Measurements from ENCODE around the gene INSM1.
"Not testable (repeated sequence)": the region's sequence is repeated elsewhere in the genome, so short reads cannot be mapped to it uniquely, and the experiment has no call there.

INSM1 gene

DNA sequence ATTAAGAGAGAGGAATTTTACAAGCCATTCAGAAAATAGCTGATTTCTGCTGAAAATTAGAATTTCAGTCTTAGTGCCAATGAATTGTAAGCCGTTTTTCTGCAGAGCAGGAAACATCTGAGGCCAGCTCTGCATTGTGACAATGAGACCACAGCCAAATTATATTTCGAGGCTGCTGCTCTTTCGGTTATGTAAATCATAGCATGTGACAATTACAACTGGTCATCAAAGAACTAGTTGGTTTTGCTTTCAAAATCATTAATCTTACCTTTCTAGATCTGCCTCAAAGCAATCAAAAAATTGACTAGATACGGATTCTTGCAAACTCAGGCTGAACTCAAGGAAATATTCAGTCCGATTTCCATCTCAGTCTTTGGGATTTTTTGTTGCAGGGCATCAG is 33.4 kb upstream of the INSM1 start:
- Histone ChIP-seq H3K36me3 (ENCODE audit: control insufficient read depth in 1 of 2, insufficient read depth in 2 of 2, low read length in 2 of 2) (no peaks in the 10 kb centered on the region), H3K4me1 (ENCODE audit: control insufficient read depth in 1 of 2, insufficient read depth in 2 of 2, low read length in 2 of 2) (no peaks in the 10 kb centered on the region), H3K4me3 (ENCODE audit: low read depth in 1 of 2, low read length in 2 of 2) (no peak overlapping the region), H3K9ac (ENCODE audit: low read depth in 1 of 2, low read length in 2 of 2) (no peak overlapping the region), H3K27ac (ENCODE audit: low read depth, low read length) (no peak overlapping the region), H3K27me3 (ENCODE audit: control insufficient read depth in 1 of 2, insufficient read depth in 2 of 2, low read length in 2 of 2) (no peaks in the 10 kb centered on the region), H3K9me3 (ENCODE audit: control insufficient read depth in 1 of 2, low read length in 2 of 2) (no peaks in the 10 kb centered on the region)

DNA sequence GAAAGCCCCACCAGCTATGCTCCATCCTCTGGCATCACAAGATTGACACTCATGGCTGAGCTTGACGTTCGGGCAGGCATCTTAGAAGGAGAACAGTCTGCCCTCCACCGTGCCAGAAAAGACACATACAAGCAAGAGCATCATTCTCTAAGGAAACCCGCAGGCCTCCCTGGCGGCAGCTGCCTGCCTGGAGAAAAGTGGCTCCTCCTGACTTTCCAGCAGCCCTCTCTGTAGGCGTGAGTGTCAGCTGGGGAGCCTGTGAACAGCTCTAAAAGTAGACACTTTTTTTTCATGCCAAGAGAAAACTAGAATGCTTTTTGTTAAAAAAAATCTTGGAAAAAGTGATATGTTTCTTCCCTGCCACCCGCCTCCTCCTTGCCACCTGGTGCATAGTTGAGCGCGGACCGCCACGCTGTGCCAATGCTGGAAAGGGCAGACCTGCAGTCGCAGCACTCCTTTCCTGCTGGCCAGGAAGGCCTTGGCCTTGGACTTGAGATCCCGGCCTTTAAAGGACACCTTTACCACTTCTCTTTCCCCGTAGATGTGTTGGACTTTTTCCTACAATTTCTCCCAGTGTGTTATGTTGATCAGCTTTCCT is 29.7 kb upstream of the INSM1 start:
- Histone ChIP-seq H3K27me3 (ENCODE audit: control insufficient read depth in 1 of 2, insufficient read depth in 2 of 2, low read length in 2 of 2) (peaks cover 0 to 4% of the 10 kb centered on the region in 2 donors), H3K9me3 (ENCODE audit: control insufficient read depth in 1 of 2, low read length in 2 of 2) (no peaks in the 10 kb centered on the region), H3K27ac (ENCODE audit: low read depth, low read length) (no peak overlapping the region), H3K4me3 (ENCODE audit: low read depth in 1 of 2, low read length in 2 of 2) (no peak overlapping the region), H3K4me1 (ENCODE audit: control insufficient read depth in 1 of 2, insufficient read depth in 2 of 2, low read length in 2 of 2) (no peaks in the 10 kb centered on the region), H3K36me3 (ENCODE audit: control insufficient read depth in 1 of 2, insufficient read depth in 2 of 2, low read length in 2 of 2) (no peaks in the 10 kb centered on the region), H3K9ac (ENCODE audit: low read depth in 1 of 2, low read length in 2 of 2) (no peak overlapping the region)

- no peak overlapping the region for H3K4me3 ChIP-seq (ENCODE audit: low read depth in 1 of 2, low read length in 2 of 2)
- H3K27me3 ChIP-seq (ENCODE audit: control insufficient read depth in 1 of 2, insufficient read depth in 2 of 2, low read length in 2 of 2): peaks cover 0 to 4% of the 10 kb centered on the region in 2 donors
- no peak overlapping the region for H3K27ac ChIP-seq (ENCODE audit: low read depth, low read length)
- H3K4me1 ChIP-seq (ENCODE audit: control insufficient read depth in 1 of 2, insufficient read depth in 2 of 2, low read length in 2 of 2): no peaks in the 10 kb centered on the region
- H3K36me3 ChIP-seq (ENCODE audit: control insufficient read depth in 1 of 2, insufficient read depth in 2 of 2, low read length in 2 of 2): no peaks in the 10 kb centered on the region
- H3K9ac ChIP-seq (ENCODE audit: low read depth in 1 of 2, low read length in 2 of 2): no peak overlapping the region
- H3K9me3 ChIP-seq (ENCODE audit: control insufficient read depth in 1 of 2, low read length in 2 of 2): no peaks in the 10 kb centered on the region
Observed at GRCh38 chr20:20340443-20340842, 27.5 kb upstream of the INSM1 start.

GRCh38 chr20:20341371-20341770 is 26.5 kb upstream of the INSM1 start:
- Histone ChIP-seq H3K9me3 (ENCODE audit: control insufficient read depth in 1 of 2, low read length in 2 of 2) (no peaks in the 10 kb centered on the region), H3K36me3 (ENCODE audit: control insufficient read depth in 1 of 2, insufficient read depth in 2 of 2, low read length in 2 of 2) (no peaks in the 10 kb centered on the region), H3K27ac (ENCODE audit: low read depth, low read length) (no peak overlapping the region), H3K4me1 (ENCODE audit: control insufficient read depth in 1 of 2, insufficient read depth in 2 of 2, low read length in 2 of 2) (no peaks in the 10 kb centered on the region), H3K4me3 (ENCODE audit: low read depth in 1 of 2, low read length in 2 of 2) (no peak overlapping the region), H3K9ac (ENCODE audit: low read depth in 1 of 2, low read length in 2 of 2) (no peak overlapping the region), H3K27me3 (ENCODE audit: control insufficient read depth in 1 of 2, insufficient read depth in 2 of 2, low read length in 2 of 2) (peaks cover 0 to 4% of the 10 kb centered on the region in 2 donors)

DNA sequence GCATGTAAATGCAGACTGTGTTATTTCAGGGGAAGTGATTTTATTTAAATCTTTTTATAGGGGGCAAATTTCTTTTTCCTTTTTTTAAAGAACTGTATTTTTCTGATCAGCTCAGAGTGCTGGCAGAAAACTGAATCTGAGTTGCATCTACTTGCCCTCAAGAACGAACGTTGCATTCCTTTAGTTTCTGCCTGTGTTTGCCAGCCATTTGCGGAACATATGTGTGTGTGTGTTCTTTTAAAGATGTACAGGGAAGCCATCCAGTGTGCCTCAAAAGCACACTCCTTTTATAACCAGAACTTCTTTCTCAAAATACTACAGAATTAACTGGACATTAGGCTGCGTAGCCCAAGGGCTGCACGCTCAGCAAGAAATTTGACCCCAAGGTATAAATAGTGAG is 25.8 kb upstream of the INSM1 start:
- Histone ChIP-seq H3K9me3 (ENCODE audit: control insufficient read depth in 1 of 2, low read length in 2 of 2) (no peaks in the 10 kb centered on the region), H3K27ac (ENCODE audit: low read depth, low read length) (no peak overlapping the region), H3K36me3 (ENCODE audit: control insufficient read depth in 1 of 2, insufficient read depth in 2 of 2, low read length in 2 of 2) (no peaks in the 10 kb centered on the region), H3K27me3 (ENCODE audit: control insufficient read depth in 1 of 2, insufficient read depth in 2 of 2, low read length in 2 of 2) (peaks cover 0 to 4% of the 10 kb centered on the region in 2 donors), H3K4me3 (ENCODE audit: low read depth in 1 of 2, low read length in 2 of 2) (no peak overlapping the region), H3K4me1 (ENCODE audit: control insufficient read depth in 1 of 2, insufficient read depth in 2 of 2, low read length in 2 of 2) (no peaks in the 10 kb centered on the region), H3K9ac (ENCODE audit: low read depth in 1 of 2, low read length in 2 of 2) (no peak overlapping the region)

DNA sequence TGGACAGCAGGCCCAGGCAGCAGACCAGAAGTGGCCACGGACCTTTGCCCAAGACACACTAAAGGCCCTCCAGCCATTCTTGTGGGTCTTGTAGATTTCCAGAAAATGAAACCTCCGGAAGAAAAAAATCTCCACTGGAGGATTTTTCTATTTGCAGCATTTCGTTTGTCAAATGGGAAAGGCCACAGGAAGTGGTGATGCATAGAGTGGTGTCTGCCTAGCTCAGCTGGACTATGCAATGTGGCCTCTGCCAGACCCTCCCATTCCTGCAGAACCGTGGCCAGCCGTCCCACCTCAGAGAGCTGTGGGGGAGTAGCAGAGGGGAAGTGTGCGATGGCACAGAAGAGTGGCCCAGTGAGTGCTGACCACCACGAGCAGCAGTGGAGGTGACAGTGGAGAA is 24.0 kb upstream of the INSM1 start:
- H3K27me3 ChIP-seq (ENCODE audit: control insufficient read depth in 1 of 2, insufficient read depth in 2 of 2, low read length in 2 of 2): peaks cover 0 to 4% of the 10 kb centered on the region in 2 donors
- H3K36me3 ChIP-seq (ENCODE audit: control insufficient read depth in 1 of 2, insufficient read depth in 2 of 2, low read length in 2 of 2): no peaks in the 10 kb centered on the region
- H3K9me3 ChIP-seq (ENCODE audit: control insufficient read depth in 1 of 2, low read length in 2 of 2): peaks cover 0 to 3% of the 10 kb centered on the region in 2 donors
- no peak overlapping the region for H3K4me3 ChIP-seq (ENCODE audit: low read depth in 1 of 2, low read length in 2 of 2)
- no peak overlapping the region for H3K9ac ChIP-seq (ENCODE audit: low read depth in 1 of 2, low read length in 2 of 2)
- no peak overlapping the region for H3K27ac ChIP-seq (ENCODE audit: low read depth, low read length)
- H3K4me1 ChIP-seq (ENCODE audit: control insufficient read depth in 1 of 2, insufficient read depth in 2 of 2, low read length in 2 of 2): no peaks in the 10 kb centered on the region

- Histone ChIP-seq H3K36me3 (ENCODE audit: control insufficient read depth in 1 of 2, insufficient read depth in 2 of 2, low read length in 2 of 2) (no peaks in the 10 kb centered on the region), H3K4me3 (ENCODE audit: low read depth in 1 of 2, low read length in 2 of 2) (no peak overlapping the region), H3K9me3 (ENCODE audit: control insufficient read depth in 1 of 2, low read length in 2 of 2) (peaks cover 0 to 5% of the 10 kb centered on the region in 2 donors), H3K9ac (ENCODE audit: low read depth in 1 of 2, low read length in 2 of 2) (no peak overlapping the region), H3K27ac (ENCODE audit: low read depth, low read length) (no peak overlapping the region), H3K4me1 (ENCODE audit: control insufficient read depth in 1 of 2, insufficient read depth in 2 of 2, low read length in 2 of 2) (no peaks in the 10 kb centered on the region), H3K27me3 (ENCODE audit: control insufficient read depth in 1 of 2, insufficient read depth in 2 of 2, low read length in 2 of 2) (peaks cover 0 to 4% of the 10 kb centered on the region in 2 donors)
Observed at GRCh38 chr20:20344476-20344875, 23.4 kb upstream of the INSM1 start.

GRCh38 chr20:20353576-20353975 is 14.3 kb upstream of the INSM1 start:
- peaks cover 0 to 3% of the 10 kb centered on the region in 2 donors for H3K27me3 ChIP-seq (ENCODE audit: control insufficient read depth in 1 of 2, insufficient read depth in 2 of 2, low read length in 2 of 2)
- no peak overlapping the region for H3K4me3 ChIP-seq (ENCODE audit: low read depth in 1 of 2, low read length in 2 of 2)
- H3K36me3 ChIP-seq (ENCODE audit: control insufficient read depth in 1 of 2, insufficient read depth in 2 of 2, low read length in 2 of 2): no peaks in the 10 kb centered on the region
- peaks cover 0 to 5% of the 10 kb centered on the region in 2 donors for H3K9me3 ChIP-seq (ENCODE audit: control insufficient read depth in 1 of 2, low read length in 2 of 2)
- H3K27ac ChIP-seq (ENCODE audit: low read depth, low read length): no peak overlapping the region
- no peaks in the 10 kb centered on the region for H3K4me1 ChIP-seq (ENCODE audit: control insufficient read depth in 1 of 2, insufficient read depth in 2 of 2, low read length in 2 of 2)
- no peak overlapping the region for H3K9ac ChIP-seq (ENCODE audit: low read depth in 1 of 2, low read length in 2 of 2)

DNA sequence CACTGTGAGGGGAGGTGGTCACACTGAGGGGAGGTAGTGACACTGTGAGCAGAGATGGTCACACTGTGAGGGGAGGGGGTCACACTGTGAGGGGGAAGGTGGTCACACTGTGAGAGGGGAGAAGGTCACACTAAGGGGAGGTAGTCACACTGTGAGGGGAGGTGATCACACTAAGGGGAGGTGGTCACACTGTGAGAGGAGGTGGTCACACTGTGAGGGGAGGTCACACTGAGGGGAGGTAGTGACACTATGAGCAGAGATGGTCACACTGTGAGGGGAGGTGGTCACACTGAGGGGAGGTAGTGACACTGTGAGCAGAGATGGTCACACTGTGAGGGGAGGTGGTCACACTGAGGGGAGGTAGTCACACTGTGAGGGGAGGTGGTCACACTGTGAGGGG is 12.4 kb upstream of the INSM1 start:
- H3K4me3 ChIP-seq (ENCODE audit: low read depth in 1 of 2, low read length in 2 of 2); H3K36me3 ChIP-seq (ENCODE audit: control insufficient read depth in 1 of 2, insufficient read depth in 2 of 2, low read length in 2 of 2); H3K9me3 ChIP-seq (ENCODE audit: control insufficient read depth in 1 of 2, low read length in 2 of 2); H3K4me1 ChIP-seq (ENCODE audit: control insufficient read depth in 1 of 2, insufficient read depth in 2 of 2, low read length in 2 of 2); H3K9ac ChIP-seq (ENCODE audit: low read depth in 1 of 2, low read length in 2 of 2); H3K27me3 ChIP-seq (ENCODE audit: control insufficient read depth in 1 of 2, insufficient read depth in 2 of 2, low read length in 2 of 2); H3K27ac ChIP-seq (ENCODE audit: low read depth, low read length): not testable (repeated sequence)

GRCh38 chr20:20358801-20359200 is 9.1 kb upstream of the INSM1 start:
- Histone ChIP-seq H3K9me3 (ENCODE audit: control insufficient read depth in 1 of 2, low read length in 2 of 2) (no peaks in the 10 kb centered on the region), H3K9ac (ENCODE audit: low read depth in 1 of 2, low read length in 2 of 2) (no peak overlapping the region), H3K4me1 (ENCODE audit: control insufficient read depth in 1 of 2, insufficient read depth in 2 of 2, low read length in 2 of 2) (peaks cover 10 to 11% of the 10 kb centered on the region in 2 donors), H3K27me3 (ENCODE audit: control insufficient read depth in 1 of 2, insufficient read depth in 2 of 2, low read length in 2 of 2) (peaks cover 29 to 34% of the 10 kb centered on the region in 2 donors), H3K4me3 (ENCODE audit: low read depth in 1 of 2, low read length in 2 of 2) (no peak overlapping the region), H3K27ac (ENCODE audit: low read depth, low read length) (no peak overlapping the region), H3K36me3 (ENCODE audit: control insufficient read depth in 1 of 2, insufficient read depth in 2 of 2, low read length in 2 of 2) (no peaks in the 10 kb centered on the region)

- H3K36me3 ChIP-seq (ENCODE audit: control insufficient read depth in 1 of 2, insufficient read depth in 2 of 2, low read length in 2 of 2): no peaks in the 10 kb centered on the region
- H3K9ac ChIP-seq (ENCODE audit: low read depth in 1 of 2, low read length in 2 of 2): no peak overlapping the region
- peaks cover 36 to 42% of the 10 kb centered on the region in 2 donors for H3K27me3 ChIP-seq (ENCODE audit: control insufficient read depth in 1 of 2, insufficient read depth in 2 of 2, low read length in 2 of 2)
- H3K4me3 ChIP-seq (ENCODE audit: low read depth in 1 of 2, low read length in 2 of 2): no peak overlapping the region
- no peaks in the 10 kb centered on the region for H3K9me3 ChIP-seq (ENCODE audit: control insufficient read depth in 1 of 2, low read length in 2 of 2)
- H3K27ac ChIP-seq (ENCODE audit: low read depth, low read length): no peak overlapping the region
- peaks cover 14% of the 10 kb centered on the region in 2 donors for H3K4me1 ChIP-seq (ENCODE audit: control insufficient read depth in 1 of 2, insufficient read depth in 2 of 2, low read length in 2 of 2)
Observed at GRCh38 chr20:20359628-20360027, 8.3 kb upstream of the INSM1 start.

All from duodenal mucosa (tissue), 2 donors.